Endodermal cell (in vitro differentiated cells): ENCODE data around the gene MROH2A. TPM values are rescaled to one million over a fixed set of nuclear protein-coding genes. Genes with fewer than 3 reads are reported as not detected.
A peak's percentile ranks its signal among the peaks of the same experiment; 100 is the strongest.

Experiments used
- DNase-seq: peaks from one replicate; pipeline ENCODE4 v3.0.0-alpha.2; 2017
- H3K27ac ChIP-seq: 2 replicates; pipeline ENCODE4 v1.5.1; 2013; ENCODE audit warnings: mild to moderate bottlenecking, low read depth, low read length, moderate library complexity
- H3K27me3 ChIP-seq: 2 replicates; pipeline ENCODE4 v1.6.1; 2013; ENCODE audit warnings: mild to moderate bottlenecking, low read length, moderate library complexity; ENCODE audit not compliant: insufficient read depth, control insufficient read depth, poor library complexity, severe bottlenecking
- H3K36me3 ChIP-seq: 2 replicates; pipeline ENCODE4 v1.7.0; 2013; ENCODE audit warnings: mild to moderate bottlenecking, low read length, moderate library complexity; ENCODE audit not compliant: control insufficient read depth, insufficient read depth
- H3K4me1 ChIP-seq: one replicate; pipeline ENCODE4 v1.7.0; 2013; ENCODE audit warnings: low read length; ENCODE audit not compliant: control insufficient read depth, insufficient read depth
- H3K4me3 ChIP-seq: 2 replicates; pipeline ENCODE4 v1.5.1; 2013; ENCODE audit warnings: mild to moderate bottlenecking, low read length, moderate library complexity
- H3K9ac ChIP-seq: 2 replicates; pipeline ENCODE4 v1.6.1; 2013; ENCODE audit warnings: mild to moderate bottlenecking, low read length, moderate library complexity; ENCODE audit not compliant: poor library complexity, severe bottlenecking; ENCODE audit errors: extremely low read depth
- H3K9me3 ChIP-seq: 2 replicates; pipeline ENCODE4 v1.6.1; 2013; ENCODE audit warnings: mild to moderate bottlenecking, low read length, moderate library complexity; ENCODE audit not compliant: control insufficient read depth
- H3K27ac Mint-ChIP-seq: 2 replicates; pipeline ENCODE4 v1.8.0; 2020; ENCODE audit warnings: mixed read lengths
- H3K27me3 Mint-ChIP-seq: 2 replicates; pipeline ENCODE4 v1.8.0; 2021; ENCODE audit warnings: mild to moderate bottlenecking, mixed read lengths; ENCODE audit not compliant: insufficient read depth
- H3K36me3 Mint-ChIP-seq: 2 replicates; pipeline ENCODE4 v1.8.0; 2020; ENCODE audit warnings: low read depth, mixed read lengths
- H3K4me1 Mint-ChIP-seq: 2 replicates; pipeline ENCODE4 v1.8.0; 2020; ENCODE audit warnings: mixed read lengths
- H3K4me3 Mint-ChIP-seq: 2 replicates; pipeline ENCODE4 v1.8.0; 2020; ENCODE audit warnings: mild to moderate bottlenecking, moderate library complexity, mixed read lengths
- H3K9me3 Mint-ChIP-seq: 2 replicates; pipeline ENCODE4 v1.8.0; 2020; ENCODE audit warnings: mild to moderate bottlenecking, mixed read lengths
- CTCF ChIP-seq: fragments of 200-600 bp; sonication (generic); conservative IDR thresholded peaks from 2 replicates; pipeline ENCODE4 v1.5.0; 2021; ENCODE audit warnings: antibody characterized with exemption, mild to moderate bottlenecking
- WGBS, 2 experiments: methylation state at CpG; one replicate each; pipeline versions ENCODE4 v1.1.5 to v1.1.7; 2013; ENCODE audit warnings: missing lambda C conversion rate in 2 of 2, mixed read lengths in 1 of 2; ENCODE audit not compliant: insufficient coverage in 1 of 2, insufficient read length in 1 of 2; 5-methylcytosine and 5-hydroxymethylcytosine counted together
- total RNA-seq, 2 donors: library from RNA; stranded (reverse); fragmentation: NEBNext Ultra II Directional in 1 of 2; extraction: Animal tissue kit (Norgen Biotek cat#: 25700) in 1 of 2; gene quantifications; 2 replicates in 1 of 2; 3 replicates in 1 of 2; pipeline ENCODE4 v1.2.1, GENCODE V29; 2021

The MROH2A gene
- total RNA-seq, 2 donors from 2014 or later: not detected

GRCh38 chr2:233845301-233846060, 67.4 kb downstream of the MROH2A start:
- Mint-ChIP-seq H3K4me3 (no peak overlapping the region), H3K4me1 (no peaks in the 10 kb centered on the region), H3K36me3 (peaks cover 91% of the 10 kb centered on the region), H3K27me3 (no peaks in the 10 kb centered on the region), H3K9me3 (no peaks in the 10 kb centered on the region), H3K27ac (no peak overlapping the region)
- H3K27me3 ChIP-seq: no peaks in the 10 kb centered on the region
- no peak overlapping the region for H3K27ac ChIP-seq
- H3K9ac ChIP-seq: no peak overlapping the region
- DNase-seq: no peak
- TF ChIP-seq CTCF: no peak
- H3K4me1 ChIP-seq: no peaks in the 10 kb centered on the region
- H3K4me3 ChIP-seq: no peak overlapping the region
- H3K36me3 ChIP-seq: peaks cover 96% of the 10 kb centered on the region
- H3K9me3 ChIP-seq: no peaks in the 10 kb centered on the region
- 87 to 100% methylated on average over 1 of the region's 1 CpG for WGBS, 2 experiments

- Mint-ChIP-seq H3K4me1 (peaks cover under 1% of the 10 kb centered on the region), H3K27me3 (no peaks in the 10 kb centered on the region), H3K9me3 (no peaks in the 10 kb centered on the region), H3K4me3 (no peak overlapping the region), H3K27ac (no peak overlapping the region), H3K36me3 (peaks cover 86% of the 10 kb centered on the region)
- Histone ChIP-seq H3K9me3 (no peaks in the 10 kb centered on the region), H3K4me3 (no peak overlapping the region), H3K27ac (no peak overlapping the region), H3K36me3 (peaks cover 95% of the 10 kb centered on the region), H3K9ac (no peak overlapping the region), H3K27me3 (no peaks in the 10 kb centered on the region), H3K4me1 (no peaks in the 10 kb centered on the region)
- DNase-seq: no peak
- TF ChIP-seq CTCF: no peak
- WGBS, 2 experiments: 95 to 98% methylated on average over 10 to 16 of the region's 16 CpGs
These were observed 68.5 kb downstream of the MROH2A start for GRCh38 chr2:233846387-233847247.

- WGBS, 2 experiments: 91 to 94% methylated on average over 13 of the region's 13 CpGs
- Histone ChIP-seq H3K27me3 (no peaks in the 10 kb centered on the region), H3K4me1 (no peaks in the 10 kb centered on the region), H3K4me3 (no peak overlapping the region), H3K9ac (no peak overlapping the region), H3K36me3 (peaks cover 94% of the 10 kb centered on the region), H3K9me3 (no peaks in the 10 kb centered on the region), H3K27ac (no peak overlapping the region)
- Mint-ChIP-seq H3K36me3 (peaks cover 86% of the 10 kb centered on the region), H3K4me1 (peaks cover 8% of the 10 kb centered on the region), H3K4me3 (no peak overlapping the region), H3K9me3 (no peaks in the 10 kb centered on the region), H3K27ac (no peak overlapping the region), H3K27me3 (no peaks in the 10 kb centered on the region)
- peak; percentile 15 for TF ChIP-seq CTCF
- no peak for DNase-seq
These were observed 69.2 kb downstream of the MROH2A start for GRCh38 chr2:233847248-233847898.
